GM23338 (cell line): ENCODE results near the gene SETDB1. TPM values are rescaled to one million over a fixed set of nuclear protein-coding genes. Genes with fewer than 3 reads are reported as not detected.

ENCODE experiments used
- ATAC-seq: fragments of 200-7000 bp; cut with Tn5 transposase; 3 replicates; pipeline ENCODE4 v1.9.1; 2020
- DNase-seq: peaks from one replicate; pipeline ENCODE4 v3.0.0-alpha.2; 2015; ENCODE audit warnings: low spot score
- H2AFZ ChIP-seq: fragments of 200-600 bp; sonication (generic); 2 replicates; pipeline ENCODE4 v1.8.0; 2016; ENCODE audit warnings: antibody characterized with exemption, mild to moderate bottlenecking, moderate library complexity
- H3F3A ChIP-seq: fragments of 200-600 bp; sonication (generic); replicated peaks from 2 replicates; pipeline ENCODE4 v1.8.0; 2017; ENCODE audit warnings: antibody characterized with exemption, mixed run types, low read depth
- H3K27ac ChIP-seq: fragments of 200-600 bp; sonication (generic); 2 replicates; pipeline ENCODE4 v1.6.1; 2016; ENCODE audit warnings: low read depth
- H3K27me3 ChIP-seq: fragments of 200-600 bp; sonication (generic); 2 replicates; pipeline ENCODE4 v1.8.0; 2016; ENCODE audit warnings: mild to moderate bottlenecking, mixed run types, moderate library complexity; ENCODE audit not compliant: insufficient read depth
- H3K36me3 ChIP-seq: fragments of 200-600 bp; sonication (generic); 2 replicates; pipeline ENCODE4 v1.8.0; 2016; ENCODE audit warnings: mild to moderate bottlenecking; ENCODE audit not compliant: insufficient read depth
- H3K4me1 ChIP-seq: fragments of 200-600 bp; sonication (generic); 2 replicates; pipeline ENCODE4 v1.8.0; 2016; ENCODE audit warnings: mild to moderate bottlenecking, moderate library complexity; ENCODE audit not compliant: insufficient read depth
- H3K4me2 ChIP-seq: fragments of 200-600 bp; sonication (generic); 2 replicates; pipeline ENCODE4 v1.7.1; 2017; ENCODE audit warnings: mixed run types
- H3K4me3 ChIP-seq: fragments of 200-600 bp; sonication (generic); 2 replicates; pipeline ENCODE4 v1.6.1; 2016; ENCODE audit warnings: mixed run types
- H3K79me2 ChIP-seq: fragments of 200-600 bp; sonication (generic); replicated peaks from 2 replicates; pipeline ENCODE4 v1.8.0; 2017; ENCODE audit warnings: mild to moderate bottlenecking; ENCODE audit not compliant: insufficient read depth
- H3K9me2 ChIP-seq: fragments of 200-600 bp; sonication (generic); 2 replicates; pipeline ENCODE4 v1.8.0; 2017; ENCODE audit not compliant: insufficient read depth
- H4K20me1 ChIP-seq: fragments of 200-600 bp; sonication (generic); replicated peaks from 2 replicates; pipeline ENCODE4 v1.8.0; 2017; ENCODE audit warnings: mild to moderate bottlenecking; ENCODE audit not compliant: insufficient read depth
- H3K27ac Mint-ChIP-seq: 2 replicates; pipeline ENCODE4 v1.8.0; 2020; ENCODE audit warnings: inconsistent platforms, mild to moderate bottlenecking, moderate library complexity, mixed read lengths
- H3K27me3 Mint-ChIP-seq: 3 replicates; pipeline ENCODE4 v1.8.0; 2022; ENCODE audit warnings: low read depth, mild to moderate bottlenecking, moderate library complexity, mixed read lengths, inconsistent platforms; ENCODE audit not compliant: insufficient read depth, poor library complexity
- H3K36me3 Mint-ChIP-seq: 3 replicates; pipeline ENCODE4 v1.8.0; 2021; ENCODE audit warnings: low read depth, mild to moderate bottlenecking, inconsistent platforms, moderate library complexity, mixed read lengths
- H3K4me1 Mint-ChIP-seq: 3 replicates; pipeline ENCODE4 v1.8.0; 2020; ENCODE audit warnings: mild to moderate bottlenecking, inconsistent platforms, mixed read lengths
- H3K4me3 Mint-ChIP-seq: 3 replicates; pipeline ENCODE4 v1.8.0; 2021; ENCODE audit warnings: moderate library complexity, mild to moderate bottlenecking, inconsistent platforms, mixed read lengths
- H3K9me3 Mint-ChIP-seq: 3 replicates; pipeline ENCODE4 v1.8.0; 2020; ENCODE audit warnings: moderate library complexity, mild to moderate bottlenecking, inconsistent platforms, mixed read lengths
- CTCF ChIP-seq, 2 experiments: fragments of 200-600 bp in 1 of 2; sonication (generic) in 1 of 2; conservative IDR thresholded peaks; 2 replicates each; pipeline versions ENCODE4 v1.5.1 to v1.6.1; 2016 to 2017; ENCODE audit warnings: antibody characterized with exemption in 2 of 2, low read depth in 2 of 2, mild to moderate bottlenecking in 2 of 2, moderate library complexity in 1 of 2
- ETS1 ChIP-seq: IDR thresholded peaks from 2 replicates; pipeline ENCODE4 v1.6.1; 2016; ENCODE audit warnings: antibody characterized with exemption
- EZH2phosphoT487 ChIP-seq: fragments of 200-600 bp; sonication (generic); IDR thresholded peaks from one replicate; pipeline ENCODE4 v1.8.1; 2018; ENCODE audit warnings: antibody characterized with exemption; ENCODE audit not compliant: unreplicated experiment
- JUNB ChIP-seq: IDR thresholded peaks from one replicate; pipeline ENCODE4 v1.6.1; 2016; ENCODE audit warnings: antibody characterized with exemption; ENCODE audit not compliant: unreplicated experiment
- NANOG ChIP-seq: IDR thresholded peaks from 2 replicates; pipeline ENCODE4 v1.6.1; 2016; ENCODE audit warnings: antibody characterized with exemption, borderline replicate concordance
- POLR2AphosphoS5 ChIP-seq: IDR thresholded peaks from 2 replicates; pipeline ENCODE4 v1.6.1; 2016; ENCODE audit warnings: antibody characterized with exemption, low read depth
- ZNF331 ChIP-seq: fragments of 250-450 bp; sonication (Bioruptor Pico); IDR thresholded peaks from 2 replicates; pipeline ENCODE4 v1.5.0; 2020; ENCODE audit warnings: low read depth, mild to moderate bottlenecking, moderate library complexity
- ZNF462 ChIP-seq: fragments of 250-450 bp; sonication (Bioruptor Pico); IDR thresholded peaks from 2 replicates; pipeline ENCODE4 v1.5.0; 2020; ENCODE audit warnings: mild to moderate bottlenecking, moderate library complexity
- polyA plus RNA-seq: library from polyadenylated mRNA; unstranded; fragments of >200 nt; fragmentation: Nextera tagmentation; extraction: Ambion mirVana; gene quantifications from 2 replicates; pipeline ENCODE4 v1.2.1, GENCODE V29; 2016
- total RNA-seq: library from RNA; depleted of rRNA; stranded (reverse); fragments of >200 nt; shearing (Covaris generic); gene quantifications from 2 replicates; pipeline ENCODE4 v1.2.3, GENCODE V29; 2014

Gene SETDB1
- total and polyA plus RNA-seq, 2 experiments from 2014 or later: 16.9 to 47.4 TPM

- H2AFZ ChIP-seq: peak overlapping the region; percentile 47
- peak overlapping the region; percentile 2; the same call in 1 of the 3 replicates for H3K4me3 Mint-ChIP-seq
- no peak for TF ChIP-seq ZNF331 (CRISPR knock-in tag)
- TF ChIP-seq CTCF (conservative IDR thresholded peaks at IDR 0.05; ENCODE audit: low read depth in 2 of 2): peak; percentile 80 to 81
Observed at GRCh38 chr1:150922519-150922975, 3.6 kb upstream of the SETDB1 start.

GRCh38 chr1:150925080-150925479 is 1.1 kb upstream of the SETDB1 start:
- Histone ChIP-seq H3K4me1 (peaks cover 10% of the 10 kb centered on the region; the same call in 1 of the 2 replicates), H3K27me3 (no peaks in the 10 kb centered on the region), H4K20me1 (no peaks in the 10 kb centered on the region), H3K27ac (peak overlapping the region; percentile 26), H3K36me3 (peaks cover 27% of the 10 kb centered on the region), H3K4me2 (peak overlapping the region; percentile 73), H3F3A (peaks cover 7% of the 10 kb centered on the region; the same call in 1 of the 2 replicates), H3K9me2 (no peaks in the 10 kb centered on the region), H3K79me2 (peaks cover 22% of the 10 kb centered on the region), H2AFZ (peak overlapping the region; percentile 54; the same call in 1 of the 2 replicates), H3K4me3 (peak overlapping the region; percentile 76)
- H3K4me1 Mint-ChIP-seq: peaks cover 10% of the 10 kb centered on the region
- peaks cover 36% of the 10 kb centered on the region for H3K36me3 Mint-ChIP-seq
- peak overlapping the region; percentile 95; the same call in 2 of the 3 replicates for H3K4me3 Mint-ChIP-seq
- TF ChIP-seq ZNF462 (CRISPR knock-in tag): no peak
- no peak for TF ChIP-seq EZH2phosphoT487
- TF ChIP-seq ETS1: no peak
- no peak for TF ChIP-seq ZNF331 (CRISPR knock-in tag)
- TF ChIP-seq NANOG: no peak
- TF ChIP-seq JUNB: no peak
- no peak for TF ChIP-seq CTCF (conservative IDR thresholded peaks at IDR 0.05; ENCODE audit: low read depth in 2 of 2)
- TF ChIP-seq POLR2AphosphoS5: no peak
- ATAC-seq (peak; percentile 8), DNase-seq (peak; percentile 36)
- H3K9me3 Mint-ChIP-seq: no peaks in the 10 kb centered on the region
- peaks cover 5% of the 10 kb centered on the region for H3K27me3 Mint-ChIP-seq
- peak overlapping the region; percentile 78; the same call in 1 of the 2 replicates for H3K27ac Mint-ChIP-seq

More at GRCh38 chr1:150922519-150922975, 3.6 kb upstream of the SETDB1 start:
- Mint-ChIP-seq H3K9me3 (no peaks in the 10 kb centered on the region), H3K27ac (peak overlapping the region; percentile 42; the same call in 1 of the 2 replicates), H3K27me3 (peaks cover 5% of the 10 kb centered on the region), H3K4me1 (peaks cover 10% of the 10 kb centered on the region), H3K36me3 (peaks cover 10% of the 10 kb centered on the region)
- Histone ChIP-seq H3K4me3 (no peak overlapping the region), H3K9me2 (no peaks in the 10 kb centered on the region), H3F3A (peaks cover 4% of the 10 kb centered on the region; the same call in 1 of the 2 replicates), H4K20me1 (no peaks in the 10 kb centered on the region), H3K4me1 (peaks cover 10% of the 10 kb centered on the region; the same call in 1 of the 2 replicates), H3K4me2 (0 out of 2 replicates have a peak overlapping the region, but pooled peaks have one; percentile 11), H3K27me3 (no peaks in the 10 kb centered on the region), H3K27ac (peak overlapping the region; percentile 36; the same call in 1 of the 2 replicates), H3K79me2 (peaks cover 9% of the 10 kb centered on the region), H3K36me3 (0 out of 2 replicates have a peak, but pooled peaks cover 3% of the 10 kb centered on the region)
- DNase-seq (peak; percentile 93), ATAC-seq (peak; percentile 20)
